Ishikawa (cell line): ENCODE measurements around the gene GNB5.

Experiments
- CEBPB ChIP-seq: IDR thresholded peaks from 2 replicates; pipeline ENCODE4 v1.6.1; 2012
- CREB1 ChIP-seq: IDR thresholded peaks from 2 replicates; pipeline ENCODE4 v1.6.1; 2012; ENCODE audit warnings: low read depth
- EGR1 ChIP-seq: IDR thresholded peaks from 2 replicates; pipeline ENCODE4 v1.6.1; 2012
- EP300 ChIP-seq: IDR thresholded peaks from 2 replicates; pipeline ENCODE4 v1.6.1; 2012; ENCODE audit warnings: borderline replicate concordance
- FOXM1 ChIP-seq: IDR thresholded peaks from 2 replicates; pipeline ENCODE4 v1.6.1; 2012; ENCODE audit warnings: low read depth, borderline replicate concordance
- NFIC ChIP-seq: IDR thresholded peaks from 2 replicates; pipeline ENCODE4 v1.6.1; 2012
- RAD21 ChIP-seq: IDR thresholded peaks from 2 replicates; pipeline ENCODE4 v1.6.1; 2012; ENCODE audit warnings: low read depth
- TAF1 ChIP-seq: IDR thresholded peaks from 2 replicates; pipeline ENCODE4 v1.6.1; 2012; ENCODE audit warnings: low read depth, mild to moderate bottlenecking
- TCF12 ChIP-seq: IDR thresholded peaks from 2 replicates; pipeline ENCODE4 v1.6.1; 2012; ENCODE audit warnings: low read depth
- TEAD4 ChIP-seq: IDR thresholded peaks from 2 replicates; pipeline ENCODE4 v1.6.1; 2012
- YY1 ChIP-seq: IDR thresholded peaks from 2 replicates; pipeline ENCODE4 v1.6.1; 2012; ENCODE audit warnings: low read depth
- ZBTB7A ChIP-seq: IDR thresholded peaks from 2 replicates; pipeline ENCODE4 v1.6.1; 2012; ENCODE audit warnings: low read depth
- TF ChIP-seq, protein P1 (sequence below): IDR thresholded peaks from 2 replicates; pipeline ENCODE4 v1.6.1; 2012
- TF ChIP-seq, protein P2 (sequence below): IDR thresholded peaks from 2 replicates; pipeline ENCODE4 v1.6.1; 2012
- TF ChIP-seq, protein P3 (sequence below): IDR thresholded peaks from 2 replicates; pipeline ENCODE4 v1.6.1; 2012; ENCODE audit warnings: low read depth, mild to moderate bottlenecking

Gene GNB5

DNA sequence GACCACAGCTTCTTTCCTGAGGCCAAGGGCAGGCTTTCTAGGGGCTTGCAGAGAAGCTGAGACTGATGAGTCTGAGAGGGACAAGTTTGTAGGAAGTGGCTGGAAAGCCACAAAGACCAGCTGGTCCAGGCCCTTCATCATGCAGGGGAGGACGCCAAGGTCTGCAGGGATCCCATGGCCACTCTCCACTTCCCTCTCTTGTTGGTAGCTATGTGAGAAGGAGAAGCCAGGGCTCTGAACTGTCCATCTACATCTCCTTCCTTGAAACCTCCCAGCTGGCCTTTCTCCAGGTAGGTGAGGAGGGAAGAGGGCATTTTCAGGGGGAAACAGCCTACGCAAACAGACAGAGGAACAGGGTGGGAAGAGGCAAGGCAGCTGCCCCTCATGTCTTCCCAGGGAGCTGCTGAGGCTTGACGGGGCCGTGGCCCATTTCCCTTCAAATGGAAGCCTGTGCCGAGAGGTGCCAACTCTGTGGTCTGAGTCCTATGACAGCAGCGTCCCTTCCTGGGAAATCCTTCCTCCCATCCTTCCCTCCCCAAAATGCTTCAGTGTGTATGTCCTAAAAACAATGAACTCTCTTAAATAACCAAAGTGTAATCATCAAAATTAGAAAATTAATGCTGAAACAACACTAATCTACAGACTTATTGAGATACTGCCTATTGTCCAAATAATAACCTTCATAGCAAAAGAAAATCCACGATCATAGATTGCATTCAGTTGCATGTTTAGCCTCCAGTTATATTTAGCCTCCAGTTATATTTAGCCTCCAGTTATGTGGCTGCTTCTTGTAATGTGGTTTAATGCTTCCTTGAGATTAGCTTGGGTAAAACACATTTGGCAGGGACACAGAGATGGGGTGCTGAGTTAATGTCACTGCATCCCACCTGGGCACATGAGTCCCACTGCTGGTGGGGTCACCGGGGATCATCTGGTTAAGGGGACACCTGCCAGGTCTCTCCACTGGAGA, 36.0 kb downstream of the GNB5 start:
- TF ChIP-seq EP300 (no peak), FOXM1 (no peak)

DNA sequence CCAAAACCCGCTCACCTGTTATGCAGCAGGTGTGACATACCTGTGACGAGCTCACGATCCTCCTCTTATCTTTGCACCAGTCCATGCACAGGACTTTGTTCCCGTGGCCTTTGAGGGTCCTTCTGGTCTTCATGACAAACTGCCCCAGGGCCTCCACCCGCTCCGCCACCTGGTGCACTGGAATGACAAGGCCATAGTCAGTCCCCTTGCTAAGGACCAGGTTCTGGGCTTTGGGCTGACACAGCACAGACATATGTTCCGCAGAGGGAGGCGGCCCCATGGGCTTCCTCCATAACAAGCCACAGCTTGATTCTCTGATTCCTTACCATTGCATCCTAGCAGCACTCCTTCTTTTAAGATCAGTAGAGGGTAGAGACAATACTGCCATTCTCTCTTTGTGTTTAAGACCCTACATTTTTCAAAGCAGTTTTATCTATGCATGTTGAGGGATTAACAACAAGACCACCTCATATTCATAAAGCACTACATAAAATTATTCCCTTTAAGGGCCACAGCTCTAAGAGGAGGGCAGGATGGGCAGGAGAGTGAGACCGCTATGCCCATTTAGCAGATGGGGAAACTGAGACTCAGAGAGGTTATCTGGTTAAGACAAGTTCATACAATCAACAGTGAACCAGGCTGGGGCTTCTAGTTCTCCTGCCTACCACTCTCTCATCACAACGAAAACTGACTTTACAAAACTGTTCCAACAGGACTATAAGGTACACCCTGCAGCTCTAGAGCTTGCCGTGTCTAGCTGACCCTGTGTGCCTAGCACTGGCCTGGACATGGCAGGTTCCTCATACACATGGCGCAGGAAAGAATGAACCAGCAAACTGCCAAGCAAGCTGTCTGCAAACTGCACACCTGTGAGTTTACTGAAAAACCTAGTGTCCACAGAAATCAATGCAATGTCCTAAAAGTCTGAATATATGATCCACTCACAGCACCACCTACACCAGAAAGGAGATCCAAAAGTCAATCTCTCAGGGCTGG, 37.0 kb downstream of the GNB5 start:
- no peak for TF ChIP-seq CREB1
- no peak for TF ChIP-seq CEBPB
- TF ChIP-seq TEAD4, result no peak
- no peak for TF ChIP-seq ZBTB7A
- no peak for TF ChIP-seq EGR1
- TF ChIP-seq YY1, result no peak
- TF ChIP-seq TAF1, result no peak
- no peak for TF ChIP-seq TCF12
- TF ChIP-seq NFIC, result no peak
- no peak for TF ChIP-seq RAD21
- TF ChIP-seq EP300, result no peak
- TF ChIP-seq, protein P1, sequence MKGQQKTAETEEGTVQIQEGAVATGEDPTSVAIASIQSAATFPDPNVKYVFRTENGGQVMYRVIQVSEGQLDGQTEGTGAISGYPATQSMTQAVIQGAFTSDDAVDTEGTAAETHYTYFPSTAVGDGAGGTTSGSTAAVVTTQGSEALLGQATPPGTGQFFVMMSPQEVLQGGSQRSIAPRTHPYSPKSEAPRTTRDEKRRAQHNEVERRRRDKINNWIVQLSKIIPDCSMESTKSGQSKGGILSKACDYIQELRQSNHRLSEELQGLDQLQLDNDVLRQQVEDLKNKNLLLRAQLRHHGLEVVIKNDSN, result no peak
- TF ChIP-seq, protein P2, sequence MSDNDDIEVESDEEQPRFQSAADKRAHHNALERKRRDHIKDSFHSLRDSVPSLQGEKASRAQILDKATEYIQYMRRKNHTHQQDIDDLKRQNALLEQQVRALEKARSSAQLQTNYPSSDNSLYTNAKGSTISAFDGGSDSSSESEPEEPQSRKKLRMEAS, result no peak
- TF ChIP-seq FOXM1, result no peak
- TF ChIP-seq, protein P3, sequence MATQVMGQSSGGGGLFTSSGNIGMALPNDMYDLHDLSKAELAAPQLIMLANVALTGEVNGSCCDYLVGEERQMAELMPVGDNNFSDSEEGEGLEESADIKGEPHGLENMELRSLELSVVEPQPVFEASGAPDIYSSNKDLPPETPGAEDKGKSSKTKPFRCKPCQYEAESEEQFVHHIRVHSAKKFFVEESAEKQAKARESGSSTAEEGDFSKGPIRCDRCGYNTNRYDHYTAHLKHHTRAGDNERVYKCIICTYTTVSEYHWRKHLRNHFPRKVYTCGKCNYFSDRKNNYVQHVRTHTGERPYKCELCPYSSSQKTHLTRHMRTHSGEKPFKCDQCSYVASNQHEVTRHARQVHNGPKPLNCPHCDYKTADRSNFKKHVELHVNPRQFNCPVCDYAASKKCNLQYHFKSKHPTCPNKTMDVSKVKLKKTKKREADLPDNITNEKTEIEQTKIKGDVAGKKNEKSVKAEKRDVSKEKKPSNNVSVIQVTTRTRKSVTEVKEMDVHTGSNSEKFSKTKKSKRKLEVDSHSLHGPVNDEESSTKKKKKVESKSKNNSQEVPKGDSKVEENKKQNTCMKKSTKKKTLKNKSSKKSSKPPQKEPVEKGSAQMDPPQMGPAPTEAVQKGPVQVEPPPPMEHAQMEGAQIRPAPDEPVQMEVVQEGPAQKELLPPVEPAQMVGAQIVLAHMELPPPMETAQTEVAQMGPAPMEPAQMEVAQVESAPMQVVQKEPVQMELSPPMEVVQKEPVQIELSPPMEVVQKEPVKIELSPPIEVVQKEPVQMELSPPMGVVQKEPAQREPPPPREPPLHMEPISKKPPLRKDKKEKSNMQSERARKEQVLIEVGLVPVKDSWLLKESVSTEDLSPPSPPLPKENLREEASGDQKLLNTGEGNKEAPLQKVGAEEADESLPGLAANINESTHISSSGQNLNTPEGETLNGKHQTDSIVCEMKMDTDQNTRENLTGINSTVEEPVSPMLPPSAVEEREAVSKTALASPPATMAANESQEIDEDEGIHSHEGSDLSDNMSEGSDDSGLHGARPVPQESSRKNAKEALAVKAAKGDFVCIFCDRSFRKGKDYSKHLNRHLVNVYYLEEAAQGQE, result no peak

DNA sequence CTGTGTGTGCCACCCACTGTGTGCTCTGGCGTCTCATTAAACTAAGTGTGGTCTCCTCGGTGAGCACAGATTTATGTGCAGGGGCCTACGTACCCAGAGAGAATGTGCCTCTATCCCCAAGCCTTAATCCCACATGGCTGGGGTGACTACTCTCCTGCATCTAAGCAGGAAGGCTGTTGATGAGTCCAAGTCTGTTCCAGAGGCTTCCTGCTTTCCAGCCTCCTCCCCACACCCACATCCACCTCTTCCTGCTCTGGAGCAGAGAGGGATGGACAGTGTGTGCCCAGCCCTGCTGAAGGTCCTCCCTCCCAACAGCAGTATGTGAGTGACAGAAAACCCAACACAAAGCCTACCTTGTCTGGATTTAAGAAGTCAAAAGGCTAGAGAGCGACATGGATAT, 39.8 kb downstream of the GNB5 start:
- TF ChIP-seq CREB1 (no peak), RAD21 (no peak), YY1 (no peak), FOXM1 (no peak), CEBPB (no peak), TAF1 (no peak), TEAD4 (no peak), NFIC (no peak), EP300 (no peak), ZBTB7A (no peak)
- TF ChIP-seq, protein P2, result no peak
- TF ChIP-seq, protein P1, result no peak
- TF ChIP-seq, protein P3, result no peak

DNA sequence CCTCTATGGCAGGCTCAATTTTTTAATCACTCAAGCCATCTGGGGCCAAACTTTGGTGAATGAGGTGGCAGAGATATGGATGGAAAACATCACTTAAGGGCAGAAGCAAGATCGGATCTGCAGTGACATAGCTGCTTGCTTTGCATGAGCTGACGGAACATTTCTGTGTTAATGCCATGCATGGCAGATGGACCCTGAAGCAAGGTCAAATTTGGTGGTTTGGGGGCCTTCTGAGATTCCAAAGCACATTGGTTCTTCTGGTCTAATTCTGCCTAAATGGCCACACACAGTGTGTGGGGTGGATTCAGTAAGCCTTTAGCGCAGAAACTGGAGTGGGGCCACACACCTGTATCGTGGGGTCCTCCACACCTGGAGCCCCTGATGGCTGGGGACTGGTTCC, 40.3 kb downstream of the GNB5 start:
- TF ChIP-seq, protein P2, result no peak
- TF ChIP-seq YY1, result no peak
- TF ChIP-seq TEAD4, result no peak
